HCT116 (cell line): ENCODE data around the gene NDUFS8. TPM values are rescaled to one million over a fixed set of nuclear protein-coding genes. Genes with fewer than 3 reads are reported as not detected.

ENCODE experiments used
- ATAC-seq: fragments of 200-7000 bp; cut with Tn5 transposase; 2 replicates; pipeline ENCODE4 v1.9.1; 2020; ENCODE audit warnings: mild to moderate bottlenecking, moderate library complexity
- BruUV-seq: library from RNA; stranded (reverse); fragments of 400-500 nt; replicated peaks from 2 replicates; lab custom pipeline; 2021; lab: Mats Ljungman, UMichigan
- CTCF ChIA-PET: fragments of 300-600 bp; sonication (Branson Sonifier 250); formaldehyde crosslinking; loops from one replicate; lab custom pipeline; 2021; ENCODE audit warnings: antibody characterized with exemption; lab: Charles Lee
- POLR2A ChIA-PET: fragments of 300-600, 350-600 bp; sonication (Branson Sonifier 250); formaldehyde crosslinking; loops from one replicate; lab custom pipeline; 2021; ENCODE audit warnings: antibody characterized with exemption; lab: Charles Lee
- RAD21 ChIA-PET, 2 experiments: fragments of 300-600 bp; sonication (Branson Sonifier 250); formaldehyde crosslinking; loops; one replicate each; lab custom pipeline; 2023; ENCODE audit warnings: low total read pairs in 2 of 2; ENCODE audit not compliant: uncharacterized antibody in 2 of 2, unreplicated experiment in 2 of 2, low non-redundant PET in 1 of 2; lab: Charles Lee
- DNase-seq: peaks from one replicate; pipeline ENCODE4 v3.0.0-alpha.2; 2010; ENCODE audit warnings: low read depth, low spot score
- H2AFZ ChIP-seq: fragments of 200-600 bp; shearing (Covaris generic), sonication (generic); 2 replicates; pipeline ENCODE4 v1.6.1; 2017; ENCODE audit warnings: low read depth, mixed run types, mixed read lengths, antibody characterized with exemption, low read length; ENCODE audit not compliant: poor library complexity, severe bottlenecking
- H3K27ac ChIP-seq: 2 replicates; pipeline ENCODE4 v1.5.1; 2012; ENCODE audit warnings: low read depth, low read length
- H3K27me3 ChIP-seq: fragments of 200-600 bp; sonication (generic); 2 replicates; pipeline ENCODE4 v1.6.1; 2016; ENCODE audit warnings: mixed run types, low read length, mixed read lengths; ENCODE audit not compliant: insufficient read depth
- H3K36me3 ChIP-seq, 2 experiments: fragments of 200-500 bp in 1 of 2; fragments of 200-600 bp in 1 of 2; sonication (Bioruptor generic) in 1 of 2; sonication (generic) in 1 of 2; 2 replicates each; pipeline versions ENCODE4 v1.5.1 to v1.6.1; 2014 to 2016; ENCODE audit warnings: low read length in 2 of 2, inconsistent platforms in 1 of 2, mixed read lengths in 1 of 2, mixed run types in 1 of 2; ENCODE audit not compliant: insufficient read depth in 2 of 2, control insufficient read depth in 1 of 2
- H3K4me1 ChIP-seq, 2 experiments: fragments of 200-600 bp in 1 of 2; sonication (generic) in 1 of 2; 2 replicates each; pipeline versions ENCODE4 v1.5.1 to v1.6.1; 2012 to 2017; ENCODE audit warnings: low read length in 2 of 2, inconsistent platforms in 1 of 2, mild to moderate bottlenecking in 1 of 2, mixed read lengths in 1 of 2, mixed run types in 1 of 2, moderate library complexity in 1 of 2; ENCODE audit not compliant: insufficient read depth in 2 of 2, control insufficient read depth in 1 of 2
- H3K4me2 ChIP-seq: fragments of 200-600 bp; sonication (generic); 2 replicates; pipeline ENCODE4 v1.6.1; 2017; ENCODE audit warnings: mixed run types, low read length, mixed read lengths
- H3K4me3 ChIP-seq, 2 experiments: fragments of 200-600 bp in 1 of 2; sonication (generic) in 1 of 2; replicated peaks in 1 of 2; 2 replicates each; pipeline ENCODE4 v1.5.1; 2011 to 2016; ENCODE audit warnings: low read length in 2 of 2, control low read depth in 1 of 2, low read depth in 1 of 2, mild to moderate bottlenecking in 1 of 2, mixed read lengths in 1 of 2, mixed run types in 1 of 2
- H3K79me2 ChIP-seq: fragments of 200-600 bp; sonication (generic); 2 replicates; pipeline ENCODE4 v1.6.1; 2017; ENCODE audit warnings: mild to moderate bottlenecking, mixed run types, low read length, moderate library complexity, mixed read lengths; ENCODE audit not compliant: insufficient read depth
- H3K9ac ChIP-seq: fragments of 200-600 bp; sonication (generic); 2 replicates; pipeline ENCODE4 v1.6.1; 2016; ENCODE audit warnings: low read length, mixed read lengths
- H3K9me2 ChIP-seq: fragments of 200-600 bp; sonication (generic), shearing (Covaris generic); 2 replicates; pipeline ENCODE4 v1.6.1; 2017; ENCODE audit warnings: mixed run types, mild to moderate bottlenecking, moderate library complexity; ENCODE audit not compliant: insufficient read depth
- H3K9me3 ChIP-seq, 2 experiments: fragments of 200-500 bp in 1 of 2; fragments of 200-600 bp in 1 of 2; sonication (Bioruptor generic) in 1 of 2; sonication (generic) in 1 of 2; 2 replicates each; pipeline ENCODE4 v1.6.1; 2014 to 2017; ENCODE audit warnings: low read length in 2 of 2, mixed read lengths in 2 of 2, inconsistent platforms in 1 of 2, low read depth in 1 of 2, mild to moderate bottlenecking in 1 of 2, mixed run types in 1 of 2, moderate library complexity in 1 of 2; ENCODE audit not compliant: control insufficient read depth in 1 of 2, insufficient read depth in 1 of 2
- H4K20me1 ChIP-seq: fragments of 200-600 bp; sonication (generic), shearing (Covaris generic); 2 replicates; pipeline ENCODE4 v1.6.1; 2017; ENCODE audit warnings: mixed run types, mild to moderate bottlenecking, moderate library complexity; ENCODE audit not compliant: insufficient read depth
- CBX3 ChIP-seq: IDR thresholded peaks from 2 replicates; pipeline ENCODE4 v1.6.1; 2012; ENCODE audit warnings: low read depth
- CEBPB ChIP-seq: IDR thresholded peaks from 2 replicates; pipeline ENCODE4 v1.6.1; 2012; ENCODE audit warnings: low read depth
- EGR1 ChIP-seq: IDR thresholded peaks from 2 replicates; pipeline ENCODE4 v1.6.1; 2012; ENCODE audit warnings: low read depth
- POLR2A ChIP-seq: IDR thresholded peaks from 2 replicates; pipeline ENCODE4 v1.7.0; 2011; ENCODE audit warnings: borderline replicate concordance; ENCODE audit not compliant: insufficient read depth, insufficient read length; ENCODE audit errors: extremely low read depth
- POLR2AphosphoS5 ChIP-seq: IDR thresholded peaks from 2 replicates; pipeline ENCODE4 v1.6.1; 2011; ENCODE audit warnings: mild to moderate bottlenecking, low read depth, low read length, moderate library complexity
- SIN3A ChIP-seq: IDR thresholded peaks from 2 replicates; pipeline ENCODE4 v1.6.1; 2012; ENCODE audit warnings: low read depth
- YY1 ChIP-seq: IDR thresholded peaks from 2 replicates; pipeline ENCODE4 v1.6.1; 2011; ENCODE audit warnings: low read length, low read depth, moderate library complexity, mild to moderate bottlenecking; ENCODE audit not compliant: insufficient replicate concordance; ENCODE audit errors: extremely low read depth
- ZBTB33 ChIP-seq: IDR thresholded peaks from 2 replicates; pipeline ENCODE4 v1.6.1; 2011; ENCODE audit warnings: mild to moderate bottlenecking, low read length, moderate library complexity; ENCODE audit not compliant: insufficient replicate concordance; ENCODE audit errors: extremely low read depth
- ZFX ChIP-seq: fragments of 450-650 bp; IDR thresholded peaks from 2 replicates; pipeline ENCODE4 v1.6.1; 2017
- ZNF274 ChIP-seq: fragments of 200-500 bp; sonication (Bioruptor generic); IDR thresholded peaks from 2 replicates; pipeline ENCODE4 v1.6.1; 2014; ENCODE audit warnings: mild to moderate bottlenecking, low read depth, low read length, inconsistent platforms
- intact Hi-C: fragments of 100-400 bp; cut with micrococcal nuclease; formaldehyde crosslinking; loops from 2 replicates; pipeline ENCODE4 v1.10.0; 2022
- total RNA-seq: library from RNA; stranded (reverse); gene quantifications from one replicate; pipeline ENCODE4 v1.2.1, GENCODE V29; 2021; ENCODE audit not compliant: unreplicated experiment
- TF ChIP-seq, protein P1 (sequence below), 3 experiments: fragments of 200-600 bp in 1 of 3; sonication (generic) in 1 of 3; IDR thresholded peaks in 2 of 3; conservative IDR thresholded peaks in 1 of 3; 2 replicates each; pipeline ENCODE4 v1.5.1; 2012 to 2017; ENCODE audit warnings: low read depth in 2 of 3, low read length in 2 of 3, antibody characterized with exemption in 1 of 3, borderline replicate concordance in 1 of 3, control low read depth in 1 of 3, mild to moderate bottlenecking in 1 of 3, mixed read lengths in 1 of 3, mixed run types in 1 of 3, moderate library complexity in 1 of 3; ENCODE audit not compliant: insufficient read depth in 1 of 3
- TF ChIP-seq, protein P2 (sequence below): IDR thresholded peaks from 2 replicates; pipeline ENCODE4 v1.6.1; 2012

NDUFS8 gene
- total RNA-seq, 1 experiment from 2014 or later = 189 TPM

GRCh38 chr11:68004551-68005335 is 25.7 kb upstream of the NDUFS8 start:
- peak overlapping the region; percentile 58 to 78 for H3K4me3 ChIP-seq
- peak overlapping the region; percentile 78 for H3K9ac ChIP-seq
- no peaks in the 10 kb centered on the region for H4K20me1 ChIP-seq
- ATAC-seq (peak; percentile 79), DNase-seq (peak; percentile 84)
- no peaks in the 10 kb centered on the region for H3K9me3 ChIP-seq
- H3K79me2 ChIP-seq = 0 out of 2 replicates have a peak, but pooled peaks cover 4% of the 10 kb centered on the region
- peak overlapping the region; percentile 77 for H3K27ac ChIP-seq
- intact Hi-C loops = no loop called here
- H3K4me1 ChIP-seq = peaks cover 31 to 45% of the 10 kb centered on the region in 2 experiments
- RAD21 ChIA-PET = no interaction called here
- H2AFZ ChIP-seq = no peak overlapping the region
- POLR2A ChIA-PET = interaction anchor here (1.5 kb wide), 1 partner anchor 10 kb away, joined by 3 read pairs; no protein-coding TSS in a partner anchor
- H3K27me3 ChIP-seq = no peaks in the 10 kb centered on the region
- no peaks in the 10 kb centered on the region for H3K9me2 ChIP-seq
- CTCF ChIA-PET = no interaction called here
- H3K4me2 ChIP-seq = peak overlapping the region; percentile 98
- TF ChIP-seq YY1 (peak; percentile 65), POLR2A (peak; percentile 93), CBX3 (no peak), POLR2AphosphoS5 (peak; percentile 66; the same call in 1 of the 2 replicates)
- no peaks in the 10 kb centered on the region for H3K36me3 ChIP-seq
- BruUV-seq = no TSS peak

DNA sequence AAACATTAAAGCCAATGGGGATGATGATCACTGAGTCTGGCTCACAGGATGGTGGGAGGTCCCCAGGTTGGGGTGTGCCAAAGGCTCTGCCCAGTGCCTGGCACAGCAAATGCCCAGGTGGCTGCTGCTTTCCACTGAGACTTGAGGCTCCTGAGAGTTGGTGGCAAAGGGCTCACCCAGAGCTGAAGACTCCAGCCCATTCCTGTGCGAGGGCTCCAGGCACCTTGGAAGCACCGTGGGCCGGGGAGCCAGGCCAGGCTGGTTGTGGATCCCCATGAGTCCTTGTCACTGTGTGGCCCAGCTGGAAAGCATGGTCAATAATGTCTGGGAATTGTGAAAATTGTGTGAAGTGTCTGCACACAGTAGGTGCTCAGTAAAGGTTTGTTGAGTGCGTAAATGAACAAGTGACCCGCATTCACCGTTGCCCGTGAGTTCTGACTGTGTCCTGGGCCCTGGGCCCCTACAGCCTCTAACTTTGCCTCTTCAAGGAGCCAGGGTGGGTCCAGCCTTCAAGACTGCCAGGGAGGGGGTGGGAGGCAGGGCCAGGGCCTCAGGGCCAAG is 23.8 kb upstream of the NDUFS8 start:
- POLR2A ChIA-PET = no interaction called here
- H3K9me3 ChIP-seq = no peaks in the 10 kb centered on the region
- BruUV-seq = no TSS peak
- H3K4me2 ChIP-seq = no peak overlapping the region
- no peak overlapping the region for H3K9ac ChIP-seq
- ATAC-seq = no peak
- peaks cover 46 to 64% of the 10 kb centered on the region in 2 experiments for H3K4me1 ChIP-seq
- H3K27me3 ChIP-seq = no peaks in the 10 kb centered on the region
- no peaks in the 10 kb centered on the region for H3K36me3 ChIP-seq
- no peak overlapping the region for H2AFZ ChIP-seq
- CTCF ChIA-PET = no interaction called here
- H3K79me2 ChIP-seq = 0 out of 2 replicates have a peak, but pooled peaks cover 14% of the 10 kb centered on the region
- intact Hi-C loops = no loop called here
- H3K4me3 ChIP-seq = no peak overlapping the region
- RAD21 ChIA-PET = no interaction called here
- H3K27ac ChIP-seq = no peak overlapping the region
- no peak for DNase-seq
- H3K9me2 ChIP-seq = no peaks in the 10 kb centered on the region
- no peaks in the 10 kb centered on the region for H4K20me1 ChIP-seq
- TF ChIP-seq EGR1 = no peak
- no peak for TF ChIP-seq ZFX
- TF ChIP-seq, protein P1, sequence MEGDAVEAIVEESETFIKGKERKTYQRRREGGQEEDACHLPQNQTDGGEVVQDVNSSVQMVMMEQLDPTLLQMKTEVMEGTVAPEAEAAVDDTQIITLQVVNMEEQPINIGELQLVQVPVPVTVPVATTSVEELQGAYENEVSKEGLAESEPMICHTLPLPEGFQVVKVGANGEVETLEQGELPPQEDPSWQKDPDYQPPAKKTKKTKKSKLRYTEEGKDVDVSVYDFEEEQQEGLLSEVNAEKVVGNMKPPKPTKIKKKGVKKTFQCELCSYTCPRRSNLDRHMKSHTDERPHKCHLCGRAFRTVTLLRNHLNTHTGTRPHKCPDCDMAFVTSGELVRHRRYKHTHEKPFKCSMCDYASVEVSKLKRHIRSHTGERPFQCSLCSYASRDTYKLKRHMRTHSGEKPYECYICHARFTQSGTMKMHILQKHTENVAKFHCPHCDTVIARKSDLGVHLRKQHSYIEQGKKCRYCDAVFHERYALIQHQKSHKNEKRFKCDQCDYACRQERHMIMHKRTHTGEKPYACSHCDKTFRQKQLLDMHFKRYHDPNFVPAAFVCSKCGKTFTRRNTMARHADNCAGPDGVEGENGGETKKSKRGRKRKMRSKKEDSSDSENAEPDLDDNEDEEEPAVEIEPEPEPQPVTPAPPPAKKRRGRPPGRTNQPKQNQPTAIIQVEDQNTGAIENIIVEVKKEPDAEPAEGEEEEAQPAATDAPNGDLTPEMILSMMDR (IDR thresholded peaks at IDR 0.05 in 2 of 3, conservative IDR thresholded peaks at IDR 0.05 in 1 of 3; ENCODE audit: borderline replicate concordance in 1 of 3, insufficient read depth in 1 of 3, low read depth in 2 of 3, low read length in 2 of 3) = no peak
- no peak for TF ChIP-seq ZBTB33
- no peak for TF ChIP-seq ZNF274
- TF ChIP-seq SIN3A = no peak
- TF ChIP-seq, protein P2, sequence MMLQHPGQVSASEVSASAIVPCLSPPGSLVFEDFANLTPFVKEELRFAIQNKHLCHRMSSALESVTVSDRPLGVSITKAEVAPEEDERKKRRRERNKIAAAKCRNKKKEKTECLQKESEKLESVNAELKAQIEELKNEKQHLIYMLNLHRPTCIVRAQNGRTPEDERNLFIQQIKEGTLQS = no peak
- TF ChIP-seq CBX3 = no peak
- no peak for TF ChIP-seq CEBPB
